GM23338 (cell line): ENCODE data around the gene RNU6-9. TPM values are rescaled to one million over a fixed set of nuclear protein-coding genes. Genes with fewer than 3 reads are reported as not detected.

Experiments used
- ATAC-seq: fragments of 200-7000 bp; cut with Tn5 transposase; 3 replicates; pipeline ENCODE4 v1.9.1; 2020
- DNase-seq: peaks from one replicate; pipeline ENCODE4 v3.0.0-alpha.2; 2015; ENCODE audit warnings: low spot score
- H2AFZ ChIP-seq: fragments of 200-600 bp; sonication (generic); 2 replicates; pipeline ENCODE4 v1.8.0; 2016; ENCODE audit warnings: antibody characterized with exemption, mild to moderate bottlenecking, moderate library complexity
- H3F3A ChIP-seq: fragments of 200-600 bp; sonication (generic); replicated peaks from 2 replicates; pipeline ENCODE4 v1.8.0; 2017; ENCODE audit warnings: antibody characterized with exemption, mixed run types, low read depth
- H3K27ac ChIP-seq: fragments of 200-600 bp; sonication (generic); 2 replicates; pipeline ENCODE4 v1.6.1; 2016; ENCODE audit warnings: low read depth
- H3K27me3 ChIP-seq: fragments of 200-600 bp; sonication (generic); 2 replicates; pipeline ENCODE4 v1.8.0; 2016; ENCODE audit warnings: mild to moderate bottlenecking, mixed run types, moderate library complexity; ENCODE audit not compliant: insufficient read depth
- H3K36me3 ChIP-seq: fragments of 200-600 bp; sonication (generic); 2 replicates; pipeline ENCODE4 v1.8.0; 2016; ENCODE audit warnings: mild to moderate bottlenecking; ENCODE audit not compliant: insufficient read depth
- H3K4me1 ChIP-seq: fragments of 200-600 bp; sonication (generic); 2 replicates; pipeline ENCODE4 v1.8.0; 2016; ENCODE audit warnings: mild to moderate bottlenecking, moderate library complexity; ENCODE audit not compliant: insufficient read depth
- H3K4me2 ChIP-seq: fragments of 200-600 bp; sonication (generic); 2 replicates; pipeline ENCODE4 v1.7.1; 2017; ENCODE audit warnings: mixed run types
- H3K4me3 ChIP-seq: fragments of 200-600 bp; sonication (generic); 2 replicates; pipeline ENCODE4 v1.6.1; 2016; ENCODE audit warnings: mixed run types
- H3K79me2 ChIP-seq: fragments of 200-600 bp; sonication (generic); replicated peaks from 2 replicates; pipeline ENCODE4 v1.8.0; 2017; ENCODE audit warnings: mild to moderate bottlenecking; ENCODE audit not compliant: insufficient read depth
- H3K9me2 ChIP-seq: fragments of 200-600 bp; sonication (generic); 2 replicates; pipeline ENCODE4 v1.8.0; 2017; ENCODE audit not compliant: insufficient read depth
- H4K20me1 ChIP-seq: fragments of 200-600 bp; sonication (generic); replicated peaks from 2 replicates; pipeline ENCODE4 v1.8.0; 2017; ENCODE audit warnings: mild to moderate bottlenecking; ENCODE audit not compliant: insufficient read depth
- H3K27ac Mint-ChIP-seq: 2 replicates; pipeline ENCODE4 v1.8.0; 2020; ENCODE audit warnings: inconsistent platforms, mild to moderate bottlenecking, moderate library complexity, mixed read lengths
- H3K27me3 Mint-ChIP-seq: 3 replicates; pipeline ENCODE4 v1.8.0; 2022; ENCODE audit warnings: low read depth, mild to moderate bottlenecking, moderate library complexity, mixed read lengths, inconsistent platforms; ENCODE audit not compliant: insufficient read depth, poor library complexity
- H3K36me3 Mint-ChIP-seq: 3 replicates; pipeline ENCODE4 v1.8.0; 2021; ENCODE audit warnings: low read depth, mild to moderate bottlenecking, inconsistent platforms, moderate library complexity, mixed read lengths
- H3K4me1 Mint-ChIP-seq: 3 replicates; pipeline ENCODE4 v1.8.0; 2020; ENCODE audit warnings: mild to moderate bottlenecking, inconsistent platforms, mixed read lengths
- H3K4me3 Mint-ChIP-seq: 3 replicates; pipeline ENCODE4 v1.8.0; 2021; ENCODE audit warnings: moderate library complexity, mild to moderate bottlenecking, inconsistent platforms, mixed read lengths
- H3K9me3 Mint-ChIP-seq: 3 replicates; pipeline ENCODE4 v1.8.0; 2020; ENCODE audit warnings: moderate library complexity, mild to moderate bottlenecking, inconsistent platforms, mixed read lengths
- EZH2 ChIP-seq: fragments of 200-600 bp; sonication (generic); IDR thresholded peaks from one replicate; pipeline ENCODE4 v1.8.0; 2017; ENCODE audit warnings: antibody characterized with exemption, mild to moderate bottlenecking, low read depth; ENCODE audit not compliant: unreplicated experiment
- EZH2phosphoT487 ChIP-seq: fragments of 200-600 bp; sonication (generic); IDR thresholded peaks from one replicate; pipeline ENCODE4 v1.8.1; 2018; ENCODE audit warnings: antibody characterized with exemption; ENCODE audit not compliant: unreplicated experiment
- JUNB ChIP-seq: IDR thresholded peaks from one replicate; pipeline ENCODE4 v1.6.1; 2016; ENCODE audit warnings: antibody characterized with exemption; ENCODE audit not compliant: unreplicated experiment
- NANOG ChIP-seq: IDR thresholded peaks from 2 replicates; pipeline ENCODE4 v1.6.1; 2016; ENCODE audit warnings: antibody characterized with exemption, borderline replicate concordance
- POLR2AphosphoS5 ChIP-seq: IDR thresholded peaks from 2 replicates; pipeline ENCODE4 v1.6.1; 2016; ENCODE audit warnings: antibody characterized with exemption, low read depth
- REST ChIP-seq: IDR thresholded peaks from one replicate; pipeline ENCODE4 v1.6.1; 2018; ENCODE audit warnings: antibody characterized with exemption; ENCODE audit not compliant: unreplicated experiment
- STAT1 ChIP-seq: IDR thresholded peaks from one replicate; pipeline ENCODE4 v1.6.1; 2016; ENCODE audit warnings: antibody characterized with exemption; ENCODE audit not compliant: unreplicated experiment
- ZNF114 ChIP-seq: fragments of 250-450 bp; sonication (Bioruptor Pico); IDR thresholded peaks from 2 replicates; pipeline ENCODE4 v1.5.0; 2020; ENCODE audit warnings: mild to moderate bottlenecking, moderate library complexity
- ZNF331 ChIP-seq: fragments of 250-450 bp; sonication (Bioruptor Pico); IDR thresholded peaks from 2 replicates; pipeline ENCODE4 v1.5.0; 2020; ENCODE audit warnings: low read depth, mild to moderate bottlenecking, moderate library complexity
- ZNF462 ChIP-seq: fragments of 250-450 bp; sonication (Bioruptor Pico); IDR thresholded peaks from 2 replicates; pipeline ENCODE4 v1.5.0; 2020; ENCODE audit warnings: mild to moderate bottlenecking, moderate library complexity
- polyA plus RNA-seq: library from polyadenylated mRNA; unstranded; fragments of >200 nt; fragmentation: Nextera tagmentation; extraction: Ambion mirVana; gene quantifications from 2 replicates; pipeline ENCODE4 v1.2.1, GENCODE V29; 2016
- total RNA-seq: library from RNA; depleted of rRNA; stranded (reverse); fragments of >200 nt; shearing (Covaris generic); gene quantifications from 2 replicates; pipeline ENCODE4 v1.2.3, GENCODE V29; 2014

RNU6-9 gene
- total and polyA plus RNA-seq, 2 experiments from 2014 or later, result not detected

GRCh38 chr19:887072-887471, 6.2 kb upstream of the RNU6-9 start (continued):
- TF ChIP-seq REST (no peak), JUNB (no peak), EZH2phosphoT487 (no peak)

GRCh38 chr19:887599-887998, 5.7 kb upstream of the RNU6-9 start:
- Mint-ChIP-seq H3K9me3 (no peaks in the 10 kb centered on the region; the same call in 2 of the 3 replicates), H3K4me1 (no peaks in the 10 kb centered on the region), H3K27ac (no peak overlapping the region), H3K27me3 (peaks cover 6% of the 10 kb centered on the region), H3K36me3 (peaks cover 13% of the 10 kb centered on the region; the same call in 2 of the 3 replicates), H3K4me3 (no peak overlapping the region)
- ATAC-seq (no peak), DNase-seq (no peak)
- H3K4me1 ChIP-seq, result no peaks in the 10 kb centered on the region
- H3F3A ChIP-seq, result no peaks in the 10 kb centered on the region; the same call in 1 of the 2 replicates
- H4K20me1 ChIP-seq, result peaks cover 4% of the 10 kb centered on the region; the same call in 1 of the 2 replicates
- H3K4me2 ChIP-seq, result no peak overlapping the region
- no peak overlapping the region for H3K27ac ChIP-seq
- no peak overlapping the region for H2AFZ ChIP-seq
- TF ChIP-seq JUNB (no peak), ZNF114 (no peak), STAT1 (no peak), NANOG (no peak), ZNF331 (CRISPR knock-in tag) (no peak), EZH2phosphoT487 (no peak), EZH2 (no peak), POLR2AphosphoS5 (no peak), ZNF462 (CRISPR knock-in tag) (no peak)
- no peaks in the 10 kb centered on the region for H3K36me3 ChIP-seq
- H3K9me2 ChIP-seq, result no peaks in the 10 kb centered on the region
- H3K4me3 ChIP-seq, result no peak overlapping the region
- no peaks in the 10 kb centered on the region for H3K27me3 ChIP-seq
- H3K79me2 ChIP-seq, result no peaks in the 10 kb centered on the region; the same call in 1 of the 2 replicates
